ENCODE results near the gene DPY19L3. TPM values are rescaled to one million over a fixed set of nuclear protein-coding genes. Genes with fewer than 3 reads are reported as not detected.
"Not testable (repeated sequence)": the region's sequence is repeated elsewhere in the genome, so short reads cannot be mapped to it uniquely, and the experiment has no call there.

DPY19L3 gene
- total RNA-seq, 2 experiments from 2014 or later, result 8.3 to 9.5 TPM

DNA sequence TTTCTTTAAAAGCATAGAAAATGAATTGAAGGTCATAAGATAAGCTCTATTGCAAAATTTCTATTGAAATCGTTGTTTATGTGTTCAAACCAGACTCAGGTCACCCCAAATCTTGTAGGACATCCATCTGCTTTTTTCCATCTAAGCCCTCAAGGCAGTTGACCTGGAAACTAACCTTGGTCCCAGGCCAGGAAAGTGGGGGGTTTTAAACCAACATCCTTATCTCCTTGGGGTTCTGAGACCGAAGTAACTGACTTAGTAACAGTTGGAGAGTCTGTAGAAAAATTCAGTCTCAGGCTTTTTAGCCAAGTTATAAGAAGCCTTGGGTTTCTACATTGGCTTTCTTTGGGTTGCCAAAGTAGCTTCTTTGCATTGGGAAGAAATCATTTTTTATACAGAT, 36.8 kb upstream of the DPY19L3 start:
- no peak for DNase-seq
- no peaks in the 10 kb centered on the region for H3K27me3 Mint-ChIP-seq
- no peaks in the 10 kb centered on the region for H3K9me3 Mint-ChIP-seq
- H3K36me3 Mint-ChIP-seq (ENCODE audit: low read depth), result peaks cover 77% of the 10 kb centered on the region
- H3K4me1 Mint-ChIP-seq, result peaks cover 5% of the 10 kb centered on the region
- ChIA-PET CTCF (interaction anchor here (1.1 kb wide), 1 partner anchor 11 kb away, joined by 3 read pairs; no protein-coding TSS in a partner anchor), POLR2A (no interaction called here)
- H3K27ac Mint-ChIP-seq, result no peak overlapping the region
- H3K4me3 Mint-ChIP-seq, result no peak overlapping the region

DNA sequence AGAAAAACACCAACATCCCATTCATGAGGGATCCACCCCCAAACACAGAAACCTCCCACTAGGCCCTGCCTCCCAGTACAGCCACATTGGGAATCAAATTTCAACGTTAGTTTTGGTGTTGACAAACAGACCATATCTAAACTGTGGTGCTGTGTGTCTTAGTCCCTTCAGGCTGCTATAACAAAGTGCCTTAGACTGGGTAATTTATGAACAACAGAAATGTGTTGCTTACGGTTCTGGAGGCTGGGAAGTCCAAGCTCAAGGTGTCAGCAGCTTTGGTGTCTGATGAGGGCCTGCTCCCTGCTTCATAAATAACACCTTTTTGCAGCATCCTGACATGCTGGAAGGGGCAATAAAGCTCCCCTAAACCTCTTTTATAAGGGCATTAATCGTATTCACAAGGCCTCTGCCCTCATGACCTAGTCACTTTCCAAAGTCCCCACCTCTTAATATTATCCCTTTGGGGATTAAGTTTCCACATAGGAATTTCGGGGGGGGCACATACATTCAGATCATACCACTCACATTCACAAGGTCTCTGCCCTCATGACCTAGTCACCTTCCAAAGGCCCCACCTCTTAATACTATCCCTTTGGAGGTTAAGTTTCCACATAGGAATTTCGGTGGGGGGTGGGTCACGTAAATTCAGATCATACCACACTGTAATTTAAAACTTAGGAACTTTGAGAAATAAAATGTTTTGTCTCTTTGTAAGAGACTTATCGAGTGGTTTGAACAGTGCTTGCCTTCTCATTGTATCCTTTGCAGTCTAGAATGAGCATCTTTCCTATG, 32.6 kb upstream of the DPY19L3 start:
- Mint-ChIP-seq H3K9me3 (no peaks in the 10 kb centered on the region), H3K27ac (no peak overlapping the region), H3K27me3 (no peaks in the 10 kb centered on the region), H3K4me3 (no peak overlapping the region), H3K36me3 (ENCODE audit: low read depth) (peaks cover 65% of the 10 kb centered on the region), H3K4me1 (peaks cover 1% of the 10 kb centered on the region)
- ChIA-PET CTCF (no interaction called here), POLR2A (no interaction called here)
- DNase-seq, result no peak

DNA sequence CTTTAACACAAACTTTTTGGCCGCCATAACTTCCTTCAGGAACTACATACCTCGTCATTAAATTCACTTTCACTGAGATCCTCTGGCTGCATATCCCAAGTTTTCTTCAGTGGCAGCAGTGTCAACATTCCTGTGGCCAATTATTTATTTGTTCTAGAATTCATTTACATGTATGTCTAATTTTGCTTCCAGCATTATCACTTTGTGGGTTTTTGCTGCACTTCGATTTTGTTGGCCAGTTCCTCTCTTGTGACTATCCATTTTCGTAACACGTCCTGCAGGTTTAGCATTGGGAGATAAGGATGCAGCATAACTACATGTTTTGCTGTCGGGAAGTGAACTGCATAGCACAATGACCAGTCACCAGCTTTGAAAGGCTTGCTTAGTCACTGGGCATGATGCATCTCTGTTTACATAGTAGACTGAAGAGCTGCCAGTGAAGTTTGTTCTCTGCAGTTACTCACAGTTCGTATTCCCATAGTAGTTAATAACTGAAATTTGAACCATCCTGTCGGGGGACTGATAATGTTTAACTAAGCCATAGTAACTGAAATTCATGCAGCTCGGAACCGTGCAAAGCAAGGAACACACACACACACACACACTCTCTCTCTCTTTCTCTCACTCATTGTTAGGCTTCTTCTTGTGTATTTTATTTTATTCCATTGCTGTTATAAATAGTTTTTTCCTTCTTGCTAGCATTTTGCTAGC, 31.8 kb upstream of the DPY19L3 start:
- Mint-ChIP-seq H3K4me1 (peaks cover 1% of the 10 kb centered on the region), H3K4me3 (no peak overlapping the region), H3K27me3 (no peaks in the 10 kb centered on the region), H3K27ac (no peak overlapping the region), H3K36me3 (ENCODE audit: low read depth) (peaks cover 63% of the 10 kb centered on the region), H3K9me3 (no peaks in the 10 kb centered on the region)
- POLR2A ChIA-PET, result no interaction called here
- DNase-seq, result no peak
- CTCF ChIA-PET, result no interaction called here

DNA sequence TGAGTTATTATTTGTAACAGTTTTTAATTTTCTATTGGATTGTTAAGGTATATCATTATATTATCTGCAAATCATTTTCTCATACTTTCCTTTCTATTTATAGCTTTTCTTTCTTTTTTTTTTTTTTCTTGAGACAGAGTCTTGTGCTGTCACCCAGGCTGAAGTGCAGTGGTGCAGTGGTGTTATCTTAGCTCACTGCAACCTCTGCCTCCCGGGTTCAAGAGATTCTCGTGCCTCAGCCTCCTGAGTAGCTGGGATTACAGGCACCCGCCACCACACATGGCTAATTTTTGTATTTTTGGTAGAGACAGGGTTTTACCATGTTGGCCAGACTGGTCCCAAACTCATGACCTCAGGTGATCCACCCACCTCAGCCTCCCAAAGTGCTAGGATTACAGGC, 31.2 kb upstream of the DPY19L3 start:
- H3K9me3 Mint-ChIP-seq, H3K4me1 Mint-ChIP-seq, H3K4me3 Mint-ChIP-seq, POLR2A ChIA-PET, H3K27ac Mint-ChIP-seq, DNase-seq, H3K27me3 Mint-ChIP-seq: not testable (repeated sequence)
- peaks cover 60% of the 10 kb centered on the region for H3K36me3 Mint-ChIP-seq (ENCODE audit: low read depth)
- CTCF ChIA-PET, result interaction anchor here (1.0 kb wide), 1 partner anchor 10 kb away, joined by 3 read pairs; no protein-coding TSS in a partner anchor

DNA sequence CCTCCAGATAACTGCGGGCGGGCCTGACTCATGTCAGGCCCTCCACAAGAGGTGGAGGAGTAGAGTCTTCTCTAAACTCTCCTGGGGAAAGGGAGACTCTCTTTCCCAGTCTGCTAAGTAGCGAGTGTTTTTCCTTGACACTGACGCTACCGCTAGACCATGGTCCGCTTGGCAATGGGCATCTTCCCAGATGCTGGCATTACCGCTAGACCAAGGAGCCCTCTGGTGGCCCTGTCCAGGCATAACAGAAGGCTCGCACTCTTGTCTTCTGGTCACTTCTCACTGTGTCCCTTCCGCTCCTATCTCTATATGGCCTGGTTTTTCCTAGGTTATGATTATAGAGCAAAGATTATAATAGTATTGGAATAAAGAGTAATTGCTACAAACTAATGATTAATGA, 28.5 kb upstream of the DPY19L3 start:
- POLR2A ChIA-PET, H3K9me3 Mint-ChIP-seq, H3K4me1 Mint-ChIP-seq, DNase-seq, H3K27ac Mint-ChIP-seq, H3K27me3 Mint-ChIP-seq, CTCF ChIA-PET, H3K4me3 Mint-ChIP-seq: not testable (repeated sequence)
- H3K36me3 Mint-ChIP-seq (ENCODE audit: low read depth), result peaks cover 52% of the 10 kb centered on the region

DNA sequence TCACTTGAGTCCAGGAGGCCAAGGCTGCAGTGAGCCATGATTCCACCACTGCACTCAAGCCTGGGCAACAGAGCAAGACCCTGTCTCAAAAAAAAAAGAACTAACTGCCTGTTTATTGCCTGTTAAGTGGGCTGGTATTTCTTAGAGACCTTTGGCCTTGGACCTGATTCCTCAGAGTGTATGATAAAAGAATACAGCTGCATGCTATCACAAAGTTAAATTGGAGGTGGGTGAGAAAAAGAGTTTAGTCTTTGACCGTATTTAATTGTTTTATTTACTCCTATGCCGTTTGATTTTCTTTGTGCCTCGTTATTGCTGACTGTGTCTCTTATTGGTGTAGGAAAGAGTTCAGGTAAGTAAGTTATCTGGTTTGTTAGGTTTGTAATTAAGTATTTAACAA, 25.3 kb upstream of the DPY19L3 start:
- H3K27ac Mint-ChIP-seq, result no peak overlapping the region
- H3K9me3 Mint-ChIP-seq, result no peaks in the 10 kb centered on the region
- POLR2A ChIA-PET, result no interaction called here
- H3K4me1 Mint-ChIP-seq, result peaks cover 10% of the 10 kb centered on the region
- H3K4me3 Mint-ChIP-seq, result no peak overlapping the region
- no peaks in the 10 kb centered on the region for H3K27me3 Mint-ChIP-seq
- H3K36me3 Mint-ChIP-seq (ENCODE audit: low read depth), result peaks cover 45% of the 10 kb centered on the region
- CTCF ChIA-PET, result no interaction called here
- no peak for DNase-seq

DNA sequence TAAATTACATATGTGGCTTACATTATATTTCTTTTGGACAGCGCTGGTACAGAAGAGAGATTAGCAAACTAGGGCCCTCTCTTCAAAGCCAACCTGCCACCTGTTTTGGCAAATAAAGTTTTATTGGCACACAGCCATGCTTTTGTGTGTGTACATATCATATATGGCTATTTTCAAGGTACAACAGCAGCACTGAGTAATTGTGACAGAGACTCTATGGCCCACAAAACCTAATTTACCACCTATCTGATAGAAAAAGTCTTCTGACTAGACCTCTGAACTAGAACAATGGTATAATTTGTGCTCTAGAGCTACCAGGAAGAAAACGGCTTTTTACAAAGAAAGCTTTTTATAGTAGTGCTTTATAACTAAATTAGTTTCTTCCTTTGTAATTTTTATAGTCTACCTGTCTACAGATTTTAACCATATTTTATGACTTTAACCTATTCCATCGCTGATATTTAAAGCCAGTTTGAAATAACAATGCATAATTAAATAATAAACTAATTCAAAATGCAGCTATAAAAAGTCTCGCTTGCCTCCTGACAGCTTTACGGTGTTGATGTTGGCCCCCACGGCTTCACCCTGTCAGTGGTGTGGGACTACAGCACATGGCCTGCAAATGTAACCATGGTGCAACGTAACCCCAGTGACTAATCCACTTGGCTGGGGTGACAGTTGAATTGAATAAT, 17.7 kb upstream of the DPY19L3 start:
- POLR2A ChIA-PET, result interaction anchor here (1.4 kb wide), 1 partner anchor 18 kb away, joined by 6 read pairs; the partner anchor contains the start of gene DPY19L3
- no peaks in the 10 kb centered on the region for H3K27me3 Mint-ChIP-seq

DNA sequence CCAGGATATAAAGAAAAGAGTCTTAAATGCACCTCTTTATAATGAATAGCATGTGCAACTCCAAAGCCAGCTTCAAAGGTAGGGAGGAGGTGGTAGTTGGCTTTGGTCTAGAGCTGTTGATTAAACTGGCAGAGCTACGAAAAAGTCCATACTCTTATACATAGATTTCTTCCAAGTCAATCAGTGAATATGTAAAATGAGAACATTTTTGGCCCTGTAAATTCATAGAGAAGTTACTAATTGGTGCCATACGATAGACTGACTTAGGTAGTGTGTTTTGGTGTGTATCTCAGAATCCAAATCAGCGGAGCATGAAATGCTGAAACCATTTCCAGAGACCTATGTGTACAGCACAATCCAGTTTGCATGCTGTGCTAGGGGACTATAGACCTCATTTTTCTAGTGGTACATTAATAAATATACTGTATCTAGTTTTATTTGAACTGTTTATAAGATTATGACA, 17.1 kb upstream of the DPY19L3 start:
- no peaks in the 10 kb centered on the region for H3K9me3 Mint-ChIP-seq
- ChIA-PET CTCF (no interaction called here), POLR2A (interaction anchor here (1.4 kb wide), 1 partner anchor 17 kb away, joined by 6 read pairs; the partner anchor contains the start of gene DPY19L3)
- H3K27me3 Mint-ChIP-seq, result no peaks in the 10 kb centered on the region
- no peak for DNase-seq
- H3K27ac Mint-ChIP-seq, result no peak overlapping the region
- H3K4me3 Mint-ChIP-seq, result no peak overlapping the region
- H3K4me1 Mint-ChIP-seq, result no peaks in the 10 kb centered on the region
- H3K36me3 Mint-ChIP-seq (ENCODE audit: low read depth), result peaks cover 18% of the 10 kb centered on the region

More for the DNA sequence above, 17.7 kb upstream of the DPY19L3 start:
- Mint-ChIP-seq H3K27ac (no peak overlapping the region), H3K36me3 (ENCODE audit: low read depth) (peaks cover 24% of the 10 kb centered on the region), H3K4me1 (peaks cover 2% of the 10 kb centered on the region), H3K9me3 (no peaks in the 10 kb centered on the region), H3K4me3 (no peak overlapping the region)
- no peak for DNase-seq
- CTCF ChIA-PET, result interaction anchor here (1.1 kb wide), 1 partner anchor 77 kb away, joined by 3 read pairs; no protein-coding TSS in a partner anchor

DNA sequence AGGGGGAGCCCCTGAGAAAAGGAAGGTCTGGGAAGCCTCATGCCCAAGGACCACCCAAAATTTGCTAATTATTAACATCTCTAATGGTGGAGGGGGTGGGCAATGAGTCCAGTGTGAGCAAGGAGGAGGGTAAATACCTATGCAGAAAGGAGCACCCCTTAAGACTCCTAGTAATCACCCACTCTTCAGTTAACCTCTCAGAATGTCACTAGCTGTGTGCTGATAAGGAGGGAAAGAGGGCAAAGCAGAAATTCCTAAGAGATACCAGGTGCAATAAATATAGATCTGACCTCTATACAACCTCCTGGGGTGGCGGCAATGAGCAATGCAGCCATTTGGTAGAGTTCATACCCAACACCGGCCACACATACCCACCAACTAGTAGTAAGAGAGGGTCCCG, 12.7 kb upstream of the DPY19L3 start:
- H3K36me3 Mint-ChIP-seq (ENCODE audit: low read depth), result no peaks in the 10 kb centered on the region
- no peak overlapping the region for H3K27ac Mint-ChIP-seq
- no peaks in the 10 kb centered on the region for H3K9me3 Mint-ChIP-seq
- ChIA-PET CTCF (no interaction called here), POLR2A (interaction anchor here (1.2 kb wide), 1 partner anchor 13 kb away, joined by 3 read pairs; the partner anchor contains the start of gene DPY19L3)
- no peaks in the 10 kb centered on the region for H3K4me1 Mint-ChIP-seq
- DNase-seq, result no peak
- H3K4me3 Mint-ChIP-seq, result no peak overlapping the region
- H3K27me3 Mint-ChIP-seq, result no peaks in the 10 kb centered on the region

DNA sequence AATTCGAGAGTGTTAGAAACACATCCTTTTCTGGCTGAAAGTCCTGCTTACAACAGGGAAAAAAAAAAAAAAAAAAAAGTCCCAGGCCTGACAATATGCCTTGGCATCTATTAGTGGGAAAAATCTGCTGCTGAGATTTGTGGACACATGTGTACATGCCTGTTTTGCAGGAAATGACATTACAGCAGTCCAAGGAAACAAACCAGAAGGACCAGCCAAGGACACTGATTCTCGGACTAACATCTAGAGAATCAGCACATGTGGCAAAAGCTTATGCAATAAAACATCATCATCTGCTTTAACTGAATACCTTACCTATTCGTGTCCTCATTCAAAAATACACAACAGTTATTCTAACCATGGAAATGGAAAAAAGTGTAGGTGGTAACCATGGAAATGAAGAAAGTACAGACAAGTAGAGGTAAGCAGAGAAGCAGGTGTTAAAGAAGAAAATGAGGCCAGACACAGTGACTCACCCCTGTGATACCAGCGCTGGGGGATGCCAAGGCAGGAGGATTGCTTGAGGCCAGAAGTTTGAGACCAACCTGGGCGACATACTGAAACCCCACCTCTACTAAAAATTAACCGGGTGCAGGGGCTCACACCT, 9.4 kb upstream of the DPY19L3 start:
- Mint-ChIP-seq H3K4me1 (no peaks in the 10 kb centered on the region), H3K27me3 (no peaks in the 10 kb centered on the region), H3K9me3 (no peaks in the 10 kb centered on the region), H3K36me3 (ENCODE audit: low read depth) (no peaks in the 10 kb centered on the region), H3K27ac (no peak overlapping the region), H3K4me3 (no peak overlapping the region)
- CTCF ChIA-PET, result no interaction called here
- POLR2A ChIA-PET, result no interaction called here
- no peak for DNase-seq

DNA sequence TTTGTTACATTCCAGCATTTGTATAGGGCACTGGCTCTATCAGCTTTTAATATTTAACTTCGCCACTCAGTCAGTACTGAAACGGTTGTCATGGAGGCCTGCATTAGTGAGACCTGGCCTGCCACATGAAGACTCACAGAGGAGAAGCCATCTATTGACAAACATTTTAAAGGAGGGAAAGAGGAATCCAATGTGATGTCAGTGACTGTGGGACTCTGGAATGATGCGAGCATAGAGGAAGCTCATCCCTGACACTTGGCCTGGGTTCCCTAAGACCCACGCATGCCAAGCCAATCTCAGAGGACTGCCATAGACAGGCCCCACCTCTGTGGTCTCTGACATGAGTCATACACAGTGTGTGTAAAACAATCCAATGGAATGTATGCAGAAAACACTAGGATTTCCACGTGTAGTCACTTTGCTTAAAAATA, 7.9 kb upstream of the DPY19L3 start:
- Mint-ChIP-seq H3K4me1 (peaks cover 1% of the 10 kb centered on the region), H3K36me3 (ENCODE audit: low read depth) (no peaks in the 10 kb centered on the region), H3K4me3 (no peak overlapping the region), H3K9me3 (no peaks in the 10 kb centered on the region), H3K27ac (no peak overlapping the region), H3K27me3 (no peaks in the 10 kb centered on the region)
- DNase-seq, result no peak
- CTCF ChIA-PET, result interaction anchor here (0.5 kb wide), 1 partner anchor 56 kb away, joined by 4 read pairs; no protein-coding TSS in a partner anchor
- POLR2A ChIA-PET, result no interaction called here

DNA sequence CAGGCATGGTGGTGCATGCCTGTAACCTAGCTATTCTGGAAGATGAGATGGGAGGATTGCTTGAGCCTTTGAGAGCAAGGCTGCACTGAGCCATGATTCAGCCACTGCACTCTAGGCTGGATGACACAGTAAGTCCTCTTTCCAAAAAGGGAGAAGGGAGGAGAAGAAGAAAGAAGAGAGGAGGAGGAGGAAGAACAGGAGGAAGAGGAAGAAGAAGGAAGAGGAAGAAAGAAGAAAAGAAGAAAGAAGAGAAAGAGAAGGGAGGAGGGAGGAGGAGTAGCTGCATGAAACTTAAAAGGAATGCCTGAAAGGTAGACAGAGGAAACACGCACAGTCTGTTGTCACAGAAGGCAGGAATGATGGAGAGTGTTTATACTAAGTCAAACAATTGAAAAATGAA, 3.6 kb upstream of the DPY19L3 start:
- H3K4me1 Mint-ChIP-seq, result peaks cover 22% of the 10 kb centered on the region
- DNase-seq, result no peak
- ChIA-PET POLR2A (no interaction called here), CTCF (no interaction called here)
- H3K4me3 Mint-ChIP-seq, result no peak overlapping the region
- no peaks in the 10 kb centered on the region for H3K36me3 Mint-ChIP-seq (ENCODE audit: low read depth)
- no peaks in the 10 kb centered on the region for H3K9me3 Mint-ChIP-seq
- no peak overlapping the region for H3K27ac Mint-ChIP-seq
- H3K27me3 Mint-ChIP-seq, result no peaks in the 10 kb centered on the region

All from activated CD4-positive, alpha-beta memory T cell treated with anti-CD3 and anti-CD28 coated beads, Interleukin-2, amount 10 ng/mL, durations not matched to agents 7 days and 5 days (primary cell).